Measurements from ENCODE around the gene SMURF2.

Gene SMURF2

DNA sequence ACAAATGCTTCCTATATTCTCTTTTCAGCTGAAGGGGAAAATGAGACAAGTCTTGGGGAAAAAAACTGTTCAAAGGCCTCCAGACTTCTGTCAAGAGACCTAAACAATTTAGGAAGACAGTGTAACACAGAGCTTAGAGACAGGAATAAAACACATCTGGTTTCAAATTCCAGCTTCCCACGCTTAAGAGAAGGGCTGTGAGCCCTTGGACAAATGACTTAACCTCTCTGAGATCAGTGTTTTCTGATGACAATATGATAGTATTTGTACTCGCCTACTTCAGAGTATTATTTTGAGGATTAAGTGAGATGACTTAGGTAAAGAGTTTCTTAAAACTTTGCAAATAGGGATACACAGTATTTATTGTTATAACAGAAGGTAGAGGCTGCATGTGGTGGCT, 29.5 kb downstream of the SMURF2 start:
- POLR2A ChIA-PET: no interaction called here
- no peak for DNase-seq

DNA sequence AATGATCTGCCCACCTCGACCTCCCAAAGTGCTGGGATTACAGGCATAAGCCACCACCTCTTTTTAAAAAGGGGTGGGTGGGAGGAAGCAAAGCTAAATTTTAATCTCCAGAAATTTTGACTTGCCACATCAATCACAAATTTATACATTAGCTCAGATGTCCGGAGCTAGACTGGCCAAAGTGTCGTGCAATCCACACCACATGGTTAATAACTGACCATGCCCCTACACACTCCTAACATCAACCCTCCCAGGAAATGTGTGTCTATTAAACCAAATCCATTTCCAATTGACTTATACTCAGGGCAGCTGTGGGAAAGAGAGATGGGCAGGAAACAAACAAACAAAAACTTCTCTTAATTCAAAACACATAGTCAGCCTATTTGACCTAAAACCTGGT, 29.9 kb downstream of the SMURF2 start:
- Histone ChIP-seq H3K36me3 (ENCODE audit: control insufficient read depth in 4 of 4, insufficient read depth in 4 of 4, low read length in 3 of 4) (no peaks in the 10 kb centered on the region), H3K27ac (ENCODE audit: insufficient read depth in 1 of 2, low read depth in 1 of 2, low read length in 2 of 2, poor library complexity in 1 of 2, severe bottlenecking in 2 of 2) (no peak overlapping the region), H3K4me1 (ENCODE audit: control extremely low read depth in 1 of 4, control insufficient read depth in 4 of 4, insufficient read depth in 4 of 4, low read length in 3 of 4) (peaks cover 0 to 7% (median 3%) of the 10 kb centered on the region in 4 experiments), H3K9me3 (ENCODE audit: control extremely low read depth in 1 of 5, control insufficient read depth in 4 of 5, insufficient read depth in 2 of 5, low read depth in 1 of 5, low read length in 4 of 5) (no peaks in the 10 kb centered on the region), H3K27me3 (replicated peaks in 2 of 5; ENCODE audit: control insufficient read depth in 4 of 5, insufficient read depth in 5 of 5, low read length in 4 of 5) (no peaks in the 10 kb centered on the region), H3K4me3 (ENCODE audit: control insufficient read depth in 1 of 7, extremely low read depth in 1 of 7, insufficient read depth in 4 of 7, low read depth in 2 of 7, low read length in 6 of 7) (no peak overlapping the region)
- ChIA-PET CTCF (interaction anchor here (1.0 to 2.9 kb wide), 3 partner anchors 10 to 32 kb away, joined by 3 to 19 read pairs (median 5); no protein-coding TSS in a partner anchor), POLR2A (interaction anchor here (1.0 kb wide), 1 partner anchor 127 kb away, joined by 4 read pairs; no protein-coding TSS in a partner anchor)
- DNase-seq: no peak
- WGBS (ENCODE audit: insufficient coverage): no CpG with 5 or more reads among the region's 3 CpGs

More for the DNA sequence above, 29.5 kb downstream of the SMURF2 start:
- WGBS (ENCODE audit: insufficient coverage): 100% methylated on average over 1 of the region's 2 CpGs
- Histone ChIP-seq H3K4me3 (ENCODE audit: control insufficient read depth in 1 of 7, extremely low read depth in 1 of 7, insufficient read depth in 4 of 7, low read depth in 2 of 7, low read length in 6 of 7) (no peak overlapping the region), H3K9me3 (ENCODE audit: control extremely low read depth in 1 of 5, control insufficient read depth in 4 of 5, insufficient read depth in 2 of 5, low read depth in 1 of 5, low read length in 4 of 5) (no peaks in the 10 kb centered on the region), H3K27ac (ENCODE audit: insufficient read depth in 1 of 2, low read depth in 1 of 2, low read length in 2 of 2, poor library complexity in 1 of 2, severe bottlenecking in 2 of 2) (no peak overlapping the region), H3K27me3 (replicated peaks in 2 of 5; ENCODE audit: control insufficient read depth in 4 of 5, insufficient read depth in 5 of 5, low read length in 4 of 5) (no peaks in the 10 kb centered on the region), H3K4me1 (ENCODE audit: control extremely low read depth in 1 of 4, control insufficient read depth in 4 of 4, insufficient read depth in 4 of 4, low read length in 3 of 4) (peaks cover 0 to 7% (median 3%) of the 10 kb centered on the region in 4 experiments), H3K36me3 (ENCODE audit: control insufficient read depth in 4 of 4, insufficient read depth in 4 of 4, low read length in 3 of 4) (no peaks in the 10 kb centered on the region)
- CTCF ChIA-PET: interaction anchor here (1.4 to 2.9 kb wide), 2 partner anchors 10 to 15 kb away, joined by 5 to 19 read pairs; no protein-coding TSS in a partner anchor

DNA sequence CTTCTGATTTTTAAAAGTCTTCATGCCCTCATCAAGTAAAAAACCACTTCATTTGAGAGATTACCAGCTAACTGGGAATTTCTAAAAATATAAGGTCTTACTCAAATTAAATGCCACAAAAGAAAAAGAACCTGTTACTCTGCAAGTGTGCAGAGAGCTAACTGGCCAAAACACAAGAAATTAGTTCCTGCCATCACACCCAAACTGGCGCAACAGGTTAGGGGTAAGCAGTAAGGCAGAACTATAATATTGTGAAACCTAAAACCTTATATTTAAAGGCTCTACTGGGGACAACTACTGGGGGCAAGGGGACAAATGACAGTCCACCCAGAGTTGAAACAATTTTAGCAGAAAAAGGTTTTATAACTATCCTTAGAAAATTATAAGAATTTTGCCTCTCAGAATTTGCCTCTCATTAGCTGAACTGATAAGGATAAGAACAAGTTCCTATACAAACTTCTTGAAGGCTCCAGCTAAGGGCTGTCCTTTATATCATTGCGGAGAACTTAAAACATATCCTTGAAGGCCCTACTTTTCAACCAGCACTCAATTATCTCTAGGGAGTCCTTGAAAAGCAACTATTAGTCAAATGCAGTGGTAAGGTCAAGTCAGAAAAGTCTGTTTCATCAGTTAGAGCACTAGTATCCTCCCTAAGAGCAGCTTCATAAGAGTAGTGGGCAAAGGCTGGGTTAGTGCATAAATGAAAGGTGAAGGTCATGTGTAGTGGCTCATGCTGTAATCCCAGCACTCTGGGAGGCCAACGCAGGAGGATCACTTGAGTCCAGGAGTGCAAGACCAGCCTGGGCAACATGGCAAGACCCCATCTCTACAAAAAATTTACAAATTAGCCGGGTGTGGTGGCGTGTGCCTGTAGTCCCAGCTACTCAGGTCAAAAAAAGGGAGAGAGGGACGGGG, 31.5 kb downstream of the SMURF2 start:
- Histone ChIP-seq H3K9me3 (ENCODE audit: control extremely low read depth in 1 of 5, control insufficient read depth in 4 of 5, insufficient read depth in 2 of 5, low read depth in 1 of 5, low read length in 4 of 5) (no peaks in the 10 kb centered on the region), H3K27ac (ENCODE audit: insufficient read depth in 1 of 2, low read depth in 1 of 2, low read length in 2 of 2, poor library complexity in 1 of 2, severe bottlenecking in 2 of 2) (no peak overlapping the region), H3K4me3 (ENCODE audit: control insufficient read depth in 1 of 7, extremely low read depth in 1 of 7, insufficient read depth in 4 of 7, low read depth in 2 of 7, low read length in 6 of 7) (no peak overlapping the region), H3K36me3 (ENCODE audit: control insufficient read depth in 4 of 4, insufficient read depth in 4 of 4, low read length in 3 of 4) (peaks cover 0 to 2% (median 0%) of the 10 kb centered on the region in 4 experiments), H3K4me1 (ENCODE audit: control extremely low read depth in 1 of 4, control insufficient read depth in 4 of 4, insufficient read depth in 4 of 4, low read length in 3 of 4) (peaks cover 0 to 7% (median 0%) of the 10 kb centered on the region in 4 experiments), H3K27me3 (replicated peaks in 2 of 5; ENCODE audit: control insufficient read depth in 4 of 5, insufficient read depth in 5 of 5, low read length in 4 of 5) (no peaks in the 10 kb centered on the region)
- ChIA-PET POLR2A (interaction anchor here (0.7 kb wide), 2 partner anchors 63 to 390 kb away, joined by 3 to 5 read pairs; no protein-coding TSS in a partner anchor), CTCF (interaction anchor here (1.2 to 1.6 kb wide), 2 partner anchors 11 to 20 kb away, joined by 3 read pairs; no protein-coding TSS in a partner anchor)
- WGBS (ENCODE audit: insufficient coverage): 100% methylated on average over 1 of the region's 6 CpGs
- no peak for DNase-seq

DNA sequence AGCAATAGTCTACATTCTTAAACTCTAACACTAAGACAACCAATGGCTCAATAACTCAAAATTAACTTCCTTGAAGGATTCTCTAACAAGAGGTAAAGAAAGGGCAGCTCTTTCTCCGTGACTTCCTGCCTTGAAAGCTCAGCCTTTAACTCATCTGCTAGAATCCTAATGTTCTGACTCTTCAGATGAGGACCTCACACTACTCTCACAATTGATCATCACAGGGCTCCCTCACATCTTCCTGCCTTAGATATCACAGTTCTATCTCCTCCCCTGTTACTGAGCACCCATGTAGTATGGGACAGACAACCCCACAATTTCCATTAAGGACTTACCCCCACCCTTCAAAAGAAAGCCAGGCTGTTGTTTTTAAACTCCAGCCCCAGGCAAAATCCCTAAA, 33.5 kb downstream of the SMURF2 start:
- ChIA-PET CTCF (interaction anchor here (1.3 kb wide), 1 partner anchor 10 kb away, joined by 5 read pairs; no protein-coding TSS in a partner anchor), POLR2A (no interaction called here)
- H3K27ac ChIP-seq (ENCODE audit: insufficient read depth in 1 of 2, low read depth in 1 of 2, low read length in 2 of 2, poor library complexity in 1 of 2, severe bottlenecking in 2 of 2): no peak overlapping the region
- peaks cover 0 to 2% (median 0%) of the 10 kb centered on the region in 4 experiments for H3K4me1 ChIP-seq (ENCODE audit: control extremely low read depth in 1 of 4, control insufficient read depth in 4 of 4, insufficient read depth in 4 of 4, low read length in 3 of 4)
- WGBS (ENCODE audit: insufficient coverage): 88% methylated on average over 1 of the region's 1 CpG
- H3K27me3 ChIP-seq (replicated peaks in 2 of 5; ENCODE audit: control insufficient read depth in 4 of 5, insufficient read depth in 5 of 5, low read length in 4 of 5): no peaks in the 10 kb centered on the region
- H3K4me3 ChIP-seq (ENCODE audit: control insufficient read depth in 1 of 7, extremely low read depth in 1 of 7, insufficient read depth in 4 of 7, low read depth in 2 of 7, low read length in 6 of 7): no peak overlapping the region
- no peaks in the 10 kb centered on the region for H3K9me3 ChIP-seq (ENCODE audit: control extremely low read depth in 1 of 5, control insufficient read depth in 4 of 5, insufficient read depth in 2 of 5, low read depth in 1 of 5, low read length in 4 of 5)
- peaks cover 0 to 3% (median 0%) of the 10 kb centered on the region in 4 experiments for H3K36me3 ChIP-seq (ENCODE audit: control insufficient read depth in 4 of 4, insufficient read depth in 4 of 4, low read length in 3 of 4)
- DNase-seq: no peak

DNA sequence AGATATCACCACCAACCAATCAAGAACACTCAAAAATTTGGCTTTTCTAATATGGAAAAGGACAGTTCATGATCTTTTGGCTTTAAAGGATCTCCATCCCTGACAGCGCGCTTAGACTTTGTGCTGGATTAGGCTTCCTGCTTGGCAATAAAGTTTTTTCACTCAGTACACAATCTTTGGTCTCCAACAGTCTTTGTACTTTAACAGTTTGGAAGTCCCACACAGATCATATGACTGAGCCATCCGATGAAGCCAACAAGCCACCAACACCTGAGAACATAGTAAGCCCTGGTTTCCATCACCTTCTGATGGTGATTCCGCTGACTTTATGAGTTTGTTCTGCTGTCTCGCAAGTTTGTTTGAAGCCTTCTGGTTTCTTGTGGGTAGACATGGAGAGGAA, 34.3 kb downstream of the SMURF2 start:
- DNase-seq: no peak
- 100% methylated on average over 2 of the region's 5 CpGs for WGBS (ENCODE audit: insufficient coverage)
- Histone ChIP-seq H3K27ac (ENCODE audit: insufficient read depth in 1 of 2, low read depth in 1 of 2, low read length in 2 of 2, poor library complexity in 1 of 2, severe bottlenecking in 2 of 2) (no peak overlapping the region), H3K4me1 (ENCODE audit: control extremely low read depth in 1 of 4, control insufficient read depth in 4 of 4, insufficient read depth in 4 of 4, low read length in 3 of 4) (peaks cover 0 to 2% (median 0%) of the 10 kb centered on the region in 4 experiments), H3K9me3 (ENCODE audit: control extremely low read depth in 1 of 5, control insufficient read depth in 4 of 5, insufficient read depth in 2 of 5, low read depth in 1 of 5, low read length in 4 of 5) (no peaks in the 10 kb centered on the region), H3K36me3 (ENCODE audit: control insufficient read depth in 4 of 4, insufficient read depth in 4 of 4, low read length in 3 of 4) (peaks cover 0 to 3% (median 0%) of the 10 kb centered on the region in 4 experiments), H3K4me3 (ENCODE audit: control insufficient read depth in 1 of 7, extremely low read depth in 1 of 7, insufficient read depth in 4 of 7, low read depth in 2 of 7, low read length in 6 of 7) (no peak overlapping the region), H3K27me3 (replicated peaks in 2 of 5; ENCODE audit: control insufficient read depth in 4 of 5, insufficient read depth in 5 of 5, low read length in 4 of 5) (no peaks in the 10 kb centered on the region)
- ChIA-PET POLR2A (no interaction called here), CTCF (no interaction called here)

DNA sequence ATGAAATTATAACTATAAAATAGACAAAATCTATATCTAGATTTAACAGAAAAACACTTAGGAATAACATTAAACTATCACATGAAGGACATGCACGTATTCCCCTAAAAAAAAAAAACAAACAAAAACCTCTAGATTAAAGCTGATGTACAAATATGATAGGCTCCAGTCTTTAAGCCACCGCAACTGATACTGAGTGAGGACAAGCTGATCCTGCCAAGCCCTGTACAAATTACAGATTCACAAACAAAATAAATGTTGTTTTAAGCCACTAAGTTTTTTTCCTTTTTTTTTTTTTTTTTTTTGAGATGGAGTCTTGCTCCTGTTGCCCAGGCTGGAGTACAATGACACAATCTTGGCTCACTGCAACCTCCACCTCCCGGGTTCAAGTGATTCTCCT, 35.3 kb downstream of the SMURF2 start:
- CTCF ChIA-PET: interaction anchor here (0.9 kb wide), 1 partner anchor 13 kb away, joined by 3 read pairs; no protein-coding TSS in a partner anchor

DNA sequence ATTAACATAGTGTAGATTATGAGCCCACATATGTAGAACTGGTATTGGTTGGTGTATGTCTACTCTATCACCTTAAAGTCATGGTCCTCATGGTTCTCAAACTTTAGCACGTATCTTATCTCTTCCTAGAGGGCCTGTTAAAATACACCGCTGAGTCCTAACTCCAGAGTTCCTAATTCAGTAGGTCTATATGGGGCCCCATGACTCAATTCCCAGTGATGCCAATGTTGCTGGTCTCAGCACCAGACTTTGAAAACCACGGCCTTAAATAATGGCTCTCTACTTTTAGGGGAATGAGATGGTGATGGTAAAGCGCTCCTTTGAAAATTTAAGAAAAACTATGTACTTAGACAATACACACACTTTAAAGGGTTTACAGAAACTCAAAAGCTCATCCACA, 36.6 kb downstream of the SMURF2 start:
- WGBS (ENCODE audit: insufficient coverage): 100% methylated on average over 2 of the region's 4 CpGs
- peaks cover 0 to 3% (median 0%) of the 10 kb centered on the region in 4 experiments for H3K36me3 ChIP-seq (ENCODE audit: control insufficient read depth in 4 of 4, insufficient read depth in 4 of 4, low read length in 3 of 4)
- peaks cover 0 to 2% (median 0%) of the 10 kb centered on the region in 4 experiments for H3K4me1 ChIP-seq (ENCODE audit: control extremely low read depth in 1 of 4, control insufficient read depth in 4 of 4, insufficient read depth in 4 of 4, low read length in 3 of 4)
- no peaks in the 10 kb centered on the region for H3K9me3 ChIP-seq (ENCODE audit: control extremely low read depth in 1 of 5, control insufficient read depth in 4 of 5, insufficient read depth in 2 of 5, low read depth in 1 of 5, low read length in 4 of 5)
- POLR2A ChIA-PET: no interaction called here
- H3K27me3 ChIP-seq (replicated peaks in 2 of 5; ENCODE audit: control insufficient read depth in 4 of 5, insufficient read depth in 5 of 5, low read length in 4 of 5): no peaks in the 10 kb centered on the region
- H3K4me3 ChIP-seq (ENCODE audit: control insufficient read depth in 1 of 7, extremely low read depth in 1 of 7, insufficient read depth in 4 of 7, low read depth in 2 of 7, low read length in 6 of 7): no peak overlapping the region
- no peak for DNase-seq
- no peak overlapping the region for H3K27ac ChIP-seq (ENCODE audit: insufficient read depth in 1 of 2, low read depth in 1 of 2, low read length in 2 of 2, poor library complexity in 1 of 2, severe bottlenecking in 2 of 2)
- CTCF ChIA-PET: no interaction called here

More for the DNA sequence above, 35.3 kb downstream of the SMURF2 start:
- POLR2A ChIA-PET: no interaction called here
- H3K9me3 ChIP-seq (ENCODE audit: control extremely low read depth in 1 of 5, control insufficient read depth in 4 of 5, insufficient read depth in 2 of 5, low read depth in 1 of 5, low read length in 4 of 5): no peaks in the 10 kb centered on the region
- no peak for DNase-seq
- H3K4me1 ChIP-seq (ENCODE audit: control extremely low read depth in 1 of 4, control insufficient read depth in 4 of 4, insufficient read depth in 4 of 4, low read length in 3 of 4): peaks cover 0 to 2% (median 0%) of the 10 kb centered on the region in 4 experiments
- H3K27me3 ChIP-seq (replicated peaks in 2 of 5; ENCODE audit: control insufficient read depth in 4 of 5, insufficient read depth in 5 of 5, low read length in 4 of 5): no peaks in the 10 kb centered on the region
- H3K36me3 ChIP-seq (ENCODE audit: control insufficient read depth in 4 of 4, insufficient read depth in 4 of 4, low read length in 3 of 4): peaks cover 0 to 3% (median 0%) of the 10 kb centered on the region in 4 experiments
- H3K4me3 ChIP-seq (ENCODE audit: control insufficient read depth in 1 of 7, extremely low read depth in 1 of 7, insufficient read depth in 4 of 7, low read depth in 2 of 7, low read length in 6 of 7): no peak overlapping the region
- no CpG with 5 or more reads among the region's 3 CpGs for WGBS (ENCODE audit: insufficient coverage)
- no peak overlapping the region for H3K27ac ChIP-seq (ENCODE audit: insufficient read depth in 1 of 2, low read depth in 1 of 2, low read length in 2 of 2, poor library complexity in 1 of 2, severe bottlenecking in 2 of 2)
